ENCODE results near the gene SPTB. TPM values are rescaled to one million over a fixed set of nuclear protein-coding genes. Genes with fewer than 3 reads are reported as not detected.
"Not testable (repeated sequence)": the region's sequence is repeated elsewhere in the genome, so short reads cannot be mapped to it uniquely, and the experiment has no call there.

Gene SPTB
- total RNA-seq (2014; rRNA removed; shearing (Covaris generic)) = 1.3 and 2.2 TPM in 2 replicates

GRCh38 chr14:64879635-64880220 lies at the start of gene SPTB:
Gene SPTB, minus strand, starts transcription at chr14:64879907. Its CDS starts 56,813 bp downstream, at chr14:64823094.
- DNase-seq (ENCODE audit: low read depth) = peak; percentile 40

GRCh38 chr14:64929014-64929359 lies 49.3 kb upstream of the SPTB start:
- no peak for DNase-seq (ENCODE audit: low read depth)

GRCh38 chr14:64928239-64929013 lies 48.7 kb upstream of the SPTB start:
- no peak for DNase-seq (ENCODE audit: low read depth)

GRCh38 chr14:64927031-64927430 lies 47.3 kb upstream of the SPTB start:
- DNase-seq (ENCODE audit: low read depth) = no peak

- DNase-seq (ENCODE audit: low read depth) = no peak
These were observed 46.8 kb upstream of the SPTB start for GRCh38 chr14:64926398-64926995.

- no peak for DNase-seq (ENCODE audit: low read depth)
These were observed 43.3 kb upstream of the SPTB start for GRCh38 chr14:64923015-64923414.

- DNase-seq (ENCODE audit: low read depth) = no peak
These were observed 40.8 kb upstream of the SPTB start for GRCh38 chr14:64920465-64920864.

GRCh38 chr14:64919618-64920017 lies 39.9 kb upstream of the SPTB start:
- peak; percentile 38 for DNase-seq (ENCODE audit: low read depth)

- no peak for DNase-seq (ENCODE audit: low read depth)
These were observed 39.5 kb upstream of the SPTB start for GRCh38 chr14:64919215-64919614.

GRCh38 chr14:64918216-64918615 lies 38.5 kb upstream of the SPTB start:
- no peak for DNase-seq (ENCODE audit: low read depth)

- no peak for DNase-seq (ENCODE audit: low read depth)
These were observed 36.1 kb upstream of the SPTB start for GRCh38 chr14:64915797-64916196.

- DNase-seq (ENCODE audit: low read depth) = no peak
These were observed 35.3 kb upstream of the SPTB start for GRCh38 chr14:64915029-64915424.

- peak; percentile 100 for DNase-seq (ENCODE audit: low read depth)
These were observed 34.7 kb upstream of the SPTB start, which contains the start of gene CHURC1 for GRCh38 chr14:64914237-64915028. Gene CHURC1, plus strand, starts transcription at chr14:64914455. Its CDS starts 41 bp downstream, at chr14:64914496.

- not testable (repeated sequence) for DNase-seq (ENCODE audit: low read depth)
These were observed 33.8 kb upstream of the SPTB start for GRCh38 chr14:64913477-64913876.

GRCh38 chr14:64912261-64912660 lies 32.6 kb upstream of the SPTB start:
- DNase-seq (ENCODE audit: low read depth) = peak; percentile 14

GRCh38 chr14:64910847-64911495 lies 31.3 kb upstream of the SPTB start:
- peak; percentile 41 for DNase-seq (ENCODE audit: low read depth)

- no peak for DNase-seq (ENCODE audit: low read depth)
These were observed 26.3 kb upstream of the SPTB start for GRCh38 chr14:64906022-64906421.

GRCh38 chr14:64899958-64900357 lies 20.3 kb upstream of the SPTB start:
- no peak for DNase-seq (ENCODE audit: low read depth)

- peak; percentile 65 for DNase-seq (ENCODE audit: low read depth)
These were observed 12.2 kb upstream of the SPTB start for GRCh38 chr14:64891839-64892375.

- no peak for DNase-seq (ENCODE audit: low read depth)
These were observed 11.6 kb upstream of the SPTB start for GRCh38 chr14:64891173-64891838.

GRCh38 chr14:64889352-64889751 lies 9.6 kb upstream of the SPTB start:
- no peak for DNase-seq (ENCODE audit: low read depth)
